ENCODE data around the gene CFAP210.
"Not testable (repeated sequence)": the region's sequence is repeated elsewhere in the genome, so short reads cannot be mapped to it uniquely, and the experiment has no call there.

CFAP210 gene

DNA sequence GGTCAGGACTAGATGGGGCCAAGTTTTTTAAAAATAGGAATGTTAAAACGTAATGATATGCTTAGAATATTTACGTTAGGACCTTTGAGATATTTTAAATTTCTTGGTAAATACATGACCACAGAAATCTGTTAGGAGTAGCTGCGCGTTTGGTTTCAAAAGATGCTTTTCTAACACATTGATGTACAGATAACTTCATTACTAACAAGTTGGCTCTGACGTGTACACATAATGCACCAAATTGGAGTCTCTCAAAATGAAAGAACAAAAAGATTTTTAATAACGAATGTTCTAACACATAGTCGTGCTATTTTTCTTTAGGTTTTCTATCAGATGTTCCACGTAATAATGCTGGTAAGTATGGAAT, 672 bp upstream of the CFAP210 start:
- peaks cover 33% of the 10 kb centered on the region for H3K36me3 Mint-ChIP-seq
- H3K4me1 Mint-ChIP-seq: peaks cover 12% of the 10 kb centered on the region
- no peak for ATAC-seq
- H3K9me3 Mint-ChIP-seq: peaks cover 4% of the 10 kb centered on the region
- DNase-seq (ENCODE audit: low spot score in 2 of 2): no peak
- peak overlapping the region; percentile 96 for H3K27ac Mint-ChIP-seq
- H3K4me3 Mint-ChIP-seq: peak overlapping the region; percentile 90

DNA sequence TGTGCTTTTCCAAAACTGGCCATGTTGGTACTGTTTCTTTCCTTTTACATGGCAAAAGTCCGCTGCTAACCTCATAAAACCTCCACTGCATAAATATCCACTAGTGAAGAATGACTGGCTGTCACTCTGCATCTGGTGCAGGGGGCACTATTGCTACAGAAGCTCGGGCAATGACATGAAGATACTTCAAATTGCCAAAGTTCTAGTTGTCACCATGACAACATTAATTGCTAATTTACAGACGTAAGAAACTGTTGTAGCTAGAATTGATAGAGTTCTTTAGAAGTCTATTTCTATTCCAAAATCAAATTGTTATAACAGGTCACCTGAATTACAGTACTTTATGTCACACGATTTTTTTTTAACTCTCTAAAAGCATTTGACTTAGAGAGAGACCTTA, 845 bp downstream of the CFAP210 start:
- Mint-ChIP-seq H3K9me3 (peaks cover 4% of the 10 kb centered on the region), H3K36me3 (peaks cover 26% of the 10 kb centered on the region), H3K4me1 (peaks cover 12% of the 10 kb centered on the region), H3K27ac (peak overlapping the region; percentile 96), H3K4me3 (peak overlapping the region; percentile 90)
- no peak for ATAC-seq
- DNase-seq (ENCODE audit: low spot score in 2 of 2): no peak

DNA sequence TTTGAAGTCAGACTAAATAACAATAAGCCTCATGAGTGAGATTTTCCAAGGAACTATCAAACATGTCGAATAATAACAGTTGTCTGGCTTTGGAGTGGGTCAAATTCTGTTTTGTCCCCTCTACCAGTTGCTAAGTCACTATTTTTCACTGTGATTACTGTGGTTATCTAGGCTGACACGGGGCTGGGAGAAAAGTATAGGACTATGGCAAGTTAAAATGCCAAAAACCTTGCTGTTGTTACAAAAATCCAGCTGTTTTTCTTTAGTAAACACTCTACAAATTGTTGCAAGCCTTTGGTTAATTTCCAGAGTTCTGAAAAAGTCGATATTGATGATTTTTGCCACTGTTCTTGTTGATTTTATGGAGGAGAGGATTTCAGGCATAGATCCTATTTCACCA, 1.5 kb downstream of the CFAP210 start:
- peaks cover 26% of the 10 kb centered on the region for H3K36me3 Mint-ChIP-seq
- H3K4me3 Mint-ChIP-seq: no peak overlapping the region
- peaks cover 4% of the 10 kb centered on the region for H3K9me3 Mint-ChIP-seq
- no peak for DNase-seq (ENCODE audit: low spot score in 2 of 2)
- ATAC-seq: no peak
- no peak overlapping the region for H3K27ac Mint-ChIP-seq
- H3K4me1 Mint-ChIP-seq: peaks cover 12% of the 10 kb centered on the region

DNA sequence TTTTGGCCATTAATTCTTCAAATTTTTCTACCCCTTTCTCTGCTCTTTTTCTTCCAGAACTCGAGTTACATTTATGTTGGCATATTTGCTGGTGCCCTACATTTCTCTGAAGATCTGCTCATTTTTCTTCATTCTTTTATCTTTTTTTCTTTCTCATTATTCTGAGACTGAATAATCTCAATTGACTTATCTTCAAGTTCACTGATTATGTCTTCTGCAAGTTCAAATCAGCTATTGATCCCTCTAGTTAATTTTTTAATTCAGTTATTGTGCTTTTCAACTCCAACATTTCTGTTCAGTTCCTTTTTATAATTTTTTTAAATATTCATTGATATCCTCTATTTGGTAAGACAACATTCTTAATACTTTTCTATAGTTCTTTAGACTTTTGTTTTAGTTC, 3.2 kb downstream of the CFAP210 start:
- DNase-seq (ENCODE audit: low spot score in 2 of 2) (no peak), ATAC-seq (no peak)
- peaks cover 4% of the 10 kb centered on the region for H3K9me3 Mint-ChIP-seq
- no peak overlapping the region for H3K27ac Mint-ChIP-seq
- peaks cover 12% of the 10 kb centered on the region for H3K4me1 Mint-ChIP-seq
- peaks cover 18% of the 10 kb centered on the region for H3K36me3 Mint-ChIP-seq
- no peak overlapping the region for H3K4me3 Mint-ChIP-seq

DNA sequence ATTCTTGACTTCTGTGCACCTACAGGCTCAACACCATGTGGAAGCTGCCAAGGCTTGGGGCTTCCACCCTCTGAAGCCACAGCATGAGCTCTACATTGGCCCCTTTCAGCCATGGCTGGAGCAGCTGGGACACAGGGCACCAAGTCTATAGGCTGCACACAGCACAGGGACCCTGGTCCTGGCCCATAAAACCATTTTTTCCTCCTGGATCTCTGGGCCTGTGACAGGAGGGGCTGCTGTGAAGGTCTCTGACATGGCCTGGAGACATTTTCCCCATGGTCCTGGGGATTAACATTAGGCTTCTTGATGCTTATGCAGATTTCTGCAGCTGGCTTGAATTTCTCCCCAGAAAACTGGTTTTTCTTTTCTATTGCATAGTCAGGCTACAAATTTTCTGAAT, 6.3 kb downstream of the CFAP210 start:
- not testable (repeated sequence) for ATAC-seq; H3K36me3 Mint-ChIP-seq; H3K4me3 Mint-ChIP-seq; H3K27ac Mint-ChIP-seq; DNase-seq (ENCODE audit: low spot score in 2 of 2); H3K9me3 Mint-ChIP-seq
- peaks cover 15% of the 10 kb centered on the region for H3K4me1 Mint-ChIP-seq

DNA sequence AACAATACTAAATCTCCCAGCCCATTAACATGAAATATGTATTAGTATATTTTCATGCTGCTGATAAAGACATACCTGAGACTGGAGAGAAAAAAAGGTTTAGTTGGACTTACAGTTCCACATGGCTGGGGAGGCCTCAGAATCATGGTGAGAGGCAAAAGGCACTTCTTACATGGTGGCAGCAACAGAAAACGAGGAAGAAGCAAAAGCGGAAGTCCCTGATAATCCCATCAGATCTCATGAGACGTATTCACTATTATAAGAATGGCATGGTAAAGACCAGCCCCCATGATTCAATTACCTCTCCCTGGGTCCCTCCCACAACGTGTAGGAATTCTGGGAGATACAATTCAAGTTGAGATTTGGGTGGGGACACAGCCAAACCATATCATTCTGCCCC, 7.4 kb downstream of the CFAP210 start:
- peaks cover 22% of the 10 kb centered on the region for H3K4me1 Mint-ChIP-seq
- not testable (repeated sequence) for H3K27ac Mint-ChIP-seq; H3K4me3 Mint-ChIP-seq; H3K9me3 Mint-ChIP-seq; H3K36me3 Mint-ChIP-seq; DNase-seq (ENCODE audit: low spot score in 2 of 2); ATAC-seq

DNA sequence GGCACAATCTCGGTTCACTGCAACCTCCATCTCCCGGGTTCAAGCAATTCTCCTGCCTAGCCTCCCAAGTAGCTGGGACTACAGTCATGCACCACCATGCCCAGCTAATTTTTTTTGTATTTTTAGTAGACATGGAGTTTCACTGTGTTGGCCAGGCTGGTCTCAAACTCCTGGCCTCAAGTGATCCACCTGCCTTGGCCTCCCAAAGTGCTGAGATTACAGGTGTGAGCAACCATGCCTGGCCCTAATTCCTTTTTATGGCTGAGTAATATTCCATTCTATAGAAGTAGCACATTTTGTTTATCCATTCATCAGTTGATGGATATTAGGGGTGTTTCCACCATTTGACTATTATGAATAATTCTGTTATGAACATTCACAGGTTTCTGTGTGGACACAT, 9.5 kb downstream of the CFAP210 start:
- H3K27ac Mint-ChIP-seq: not testable (repeated sequence)
- peaks cover 22% of the 10 kb centered on the region for H3K4me1 Mint-ChIP-seq

DNA sequence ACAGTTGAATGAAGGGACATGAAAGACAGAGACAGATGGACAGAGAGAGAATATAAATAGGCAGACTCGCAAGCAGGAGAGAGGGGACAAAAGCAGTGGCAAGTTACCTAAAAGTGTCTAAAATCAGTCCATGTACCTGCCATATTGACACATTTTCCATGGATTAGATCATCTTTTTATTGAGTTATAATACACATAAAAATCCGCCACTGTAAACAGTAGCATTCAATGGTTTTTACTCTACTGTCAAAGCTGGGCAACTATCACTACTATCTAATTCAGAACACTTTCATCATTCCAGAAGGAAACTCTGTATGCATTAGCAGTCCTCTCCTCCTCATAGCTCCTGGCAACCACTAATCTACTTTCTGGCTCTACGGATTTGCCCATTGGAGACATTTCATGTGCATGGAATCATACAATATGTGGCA, 10.1 kb downstream of the CFAP210 start:
- H3K4me3 Mint-ChIP-seq: no peak overlapping the region

More for the DNA sequence above, 9.5 kb downstream of the CFAP210 start:
- ATAC-seq; DNase-seq (ENCODE audit: low spot score in 2 of 2); H3K9me3 Mint-ChIP-seq; H3K36me3 Mint-ChIP-seq; H3K4me3 Mint-ChIP-seq: not testable (repeated sequence)

DNA sequence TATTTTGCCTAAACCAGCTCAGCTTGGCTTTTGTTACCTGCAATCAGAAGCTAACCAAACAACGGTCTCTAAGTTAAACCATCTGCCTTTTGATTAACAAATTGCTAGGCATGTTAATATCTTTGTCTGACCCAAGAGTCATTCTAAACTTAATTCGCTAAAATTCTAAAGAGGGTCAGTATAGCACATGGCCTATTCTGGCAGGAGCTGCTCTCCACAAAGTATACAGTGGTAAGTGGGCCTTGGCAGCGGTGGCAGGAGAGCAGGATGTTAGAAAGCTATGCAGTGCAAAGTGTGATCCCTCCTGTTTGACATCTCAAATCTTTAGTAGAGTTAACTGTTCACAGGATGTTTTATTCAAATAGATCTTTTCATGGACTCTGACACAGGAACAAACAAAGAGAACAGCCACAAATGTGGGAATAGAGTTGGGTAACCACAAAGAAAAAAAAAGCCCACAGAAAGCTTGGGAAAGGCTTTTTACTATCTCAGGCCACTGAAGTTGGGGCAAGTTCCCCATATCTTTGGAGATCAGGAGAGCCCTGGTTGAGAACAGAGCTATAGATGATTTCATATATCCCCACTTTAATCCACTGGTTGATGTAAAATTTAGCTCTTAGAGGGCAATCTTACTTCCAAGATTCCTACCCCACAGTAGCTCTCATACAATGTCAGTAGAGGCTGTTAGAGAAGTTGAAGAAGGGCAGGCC, 10.6 kb downstream of the CFAP210 start:
- H3K27ac Mint-ChIP-seq: peak overlapping the region; percentile 12
- H3K9me3 Mint-ChIP-seq: no peaks in the 10 kb centered on the region
- peak overlapping the region; percentile 25 for H3K4me3 Mint-ChIP-seq
- DNase-seq (ENCODE audit: low spot score in 2 of 2) (peak in 1 of 2 donors; percentile 72), ATAC-seq (peak; percentile 70)
- peaks cover 22% of the 10 kb centered on the region for H3K4me1 Mint-ChIP-seq
- peaks cover 7% of the 10 kb centered on the region for H3K36me3 Mint-ChIP-seq

More for the DNA sequence above, 10.1 kb downstream of the CFAP210 start:
- H3K27ac Mint-ChIP-seq: peak overlapping the region; percentile 12
- DNase-seq (ENCODE audit: low spot score in 2 of 2): no peak
- H3K36me3 Mint-ChIP-seq: peaks cover 7% of the 10 kb centered on the region
- H3K9me3 Mint-ChIP-seq: no peaks in the 10 kb centered on the region
- peaks cover 22% of the 10 kb centered on the region for H3K4me1 Mint-ChIP-seq
- no peak for ATAC-seq

DNA sequence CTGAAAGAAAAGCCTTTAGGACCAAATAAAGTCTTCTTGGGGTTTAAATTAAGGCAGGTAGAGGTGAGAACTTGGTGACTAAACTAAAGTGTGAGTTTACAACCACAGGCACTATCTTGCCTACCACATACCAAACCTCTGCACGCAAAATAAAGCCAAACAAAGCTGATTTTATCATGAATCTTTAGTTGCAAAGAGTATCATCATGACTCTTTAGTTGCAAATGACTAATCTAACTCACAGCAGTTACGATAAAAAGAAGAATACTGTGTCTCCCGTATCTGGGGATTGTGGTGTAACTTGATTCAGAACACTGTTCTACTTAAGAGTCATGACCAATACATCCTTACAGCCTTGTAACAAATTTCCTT, 11.2 kb downstream of the CFAP210 start:
- ATAC-seq (peak; percentile 100), DNase-seq (ENCODE audit: low spot score in 2 of 2) (peak; percentile 22 to 77)
- Mint-ChIP-seq H3K4me3 (peak overlapping the region; percentile 25), H3K36me3 (peaks cover 7% of the 10 kb centered on the region), H3K9me3 (no peaks in the 10 kb centered on the region), H3K4me1 (peaks cover 22% of the 10 kb centered on the region), H3K27ac (peak overlapping the region; percentile 12)

DNA sequence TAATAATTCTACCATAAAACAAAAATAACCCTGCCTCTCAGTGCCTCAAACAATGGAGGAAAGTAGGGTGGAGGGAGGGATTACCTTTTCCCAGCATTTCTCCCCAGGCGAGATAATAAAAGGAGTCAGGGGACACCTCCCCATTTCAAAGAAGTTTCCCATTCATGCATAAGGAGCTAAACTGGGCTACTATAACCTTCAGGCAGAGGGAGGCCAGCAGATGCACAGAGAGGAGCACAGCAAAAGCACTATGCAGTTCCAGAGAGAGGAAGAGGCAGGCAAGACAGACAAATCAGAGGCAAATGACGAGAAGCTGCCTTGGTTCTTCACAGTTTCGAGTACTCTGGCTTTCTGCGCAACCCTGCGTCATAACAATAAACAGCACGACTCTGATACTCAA, 17.4 kb downstream of the CFAP210 start:
- Mint-ChIP-seq H3K4me1 (no peaks in the 10 kb centered on the region), H3K4me3 (no peak overlapping the region), H3K27ac (no peak overlapping the region), H3K9me3 (no peaks in the 10 kb centered on the region), H3K36me3 (no peaks in the 10 kb centered on the region)
- DNase-seq (ENCODE audit: low spot score in 2 of 2) (no peak), ATAC-seq (no peak)

DNA sequence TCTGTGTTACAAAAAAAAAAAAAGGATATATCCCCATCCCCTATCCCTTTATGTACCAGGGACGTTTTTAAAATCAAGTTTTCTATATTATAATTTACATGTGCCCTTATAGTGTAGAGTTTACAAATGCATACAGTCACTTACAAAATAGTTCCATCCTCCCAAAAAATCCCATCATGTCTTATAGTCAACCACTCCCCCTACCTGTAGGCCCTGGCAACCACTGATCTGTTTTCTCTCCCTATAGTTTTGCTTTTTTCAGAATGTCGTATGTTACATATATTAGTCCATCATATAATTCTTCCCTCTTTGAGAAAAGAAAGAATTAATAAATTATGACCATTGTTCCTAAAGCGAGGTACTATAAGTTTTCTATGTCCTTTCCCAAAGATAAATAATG, 17.8 kb downstream of the CFAP210 start:
- no peak overlapping the region for H3K4me3 Mint-ChIP-seq
- no peaks in the 10 kb centered on the region for H3K9me3 Mint-ChIP-seq
- ATAC-seq: no peak
- H3K4me1 Mint-ChIP-seq: no peaks in the 10 kb centered on the region
- no peaks in the 10 kb centered on the region for H3K36me3 Mint-ChIP-seq
- no peak for DNase-seq (ENCODE audit: low spot score in 2 of 2)
- no peak overlapping the region for H3K27ac Mint-ChIP-seq

DNA sequence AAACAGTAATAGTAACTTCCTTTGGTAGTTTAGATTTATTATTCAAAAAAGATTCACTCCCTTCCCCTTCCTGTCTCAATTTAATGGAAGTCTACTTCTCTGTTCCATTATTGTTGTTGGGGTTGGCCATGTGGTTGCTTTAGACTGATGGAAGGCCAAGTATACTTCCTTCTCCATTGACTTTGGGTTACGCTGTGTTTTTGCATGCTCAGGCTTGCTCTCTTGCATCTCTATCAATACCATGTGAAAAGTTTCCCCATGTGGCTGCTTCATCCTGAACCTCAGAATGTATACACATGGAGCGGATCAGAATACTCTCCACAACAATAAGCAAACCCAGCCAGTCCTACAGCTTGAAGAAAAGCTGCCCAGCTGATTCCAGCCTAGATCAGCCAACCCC, 20.3 kb downstream of the CFAP210 start:
- ATAC-seq (no peak), DNase-seq (ENCODE audit: low spot score in 2 of 2) (no peak)
- H3K9me3 Mint-ChIP-seq: no peaks in the 10 kb centered on the region
- H3K4me3 Mint-ChIP-seq: no peak overlapping the region
- no peak overlapping the region for H3K27ac Mint-ChIP-seq
- H3K4me1 Mint-ChIP-seq: no peaks in the 10 kb centered on the region
- no peaks in the 10 kb centered on the region for H3K36me3 Mint-ChIP-seq

DNA sequence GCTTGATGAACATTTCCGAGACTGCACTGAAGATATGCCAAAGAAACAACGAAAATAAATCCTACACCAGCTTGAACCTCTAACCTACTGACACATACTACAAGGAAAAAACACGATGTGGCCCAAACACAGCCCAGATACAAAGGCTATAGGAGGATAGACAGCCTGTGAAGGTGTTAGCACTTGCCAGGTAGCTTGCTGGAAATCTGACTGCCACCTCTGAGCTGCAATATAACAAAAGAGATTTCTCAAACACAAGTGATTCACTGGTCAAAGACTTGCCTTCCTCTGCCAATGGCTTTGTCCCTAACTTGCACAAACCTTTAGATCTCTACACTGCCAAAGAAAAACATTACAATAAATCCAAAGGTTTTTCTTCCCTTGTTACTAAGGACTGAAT, 21.1 kb downstream of the CFAP210 start:
- H3K4me1 Mint-ChIP-seq: no peaks in the 10 kb centered on the region
- H3K9me3 Mint-ChIP-seq: no peaks in the 10 kb centered on the region
- no peak overlapping the region for H3K4me3 Mint-ChIP-seq
- no peaks in the 10 kb centered on the region for H3K36me3 Mint-ChIP-seq
- ATAC-seq (no peak), DNase-seq (ENCODE audit: low spot score in 2 of 2) (no peak)
- H3K27ac Mint-ChIP-seq: no peak overlapping the region

DNA sequence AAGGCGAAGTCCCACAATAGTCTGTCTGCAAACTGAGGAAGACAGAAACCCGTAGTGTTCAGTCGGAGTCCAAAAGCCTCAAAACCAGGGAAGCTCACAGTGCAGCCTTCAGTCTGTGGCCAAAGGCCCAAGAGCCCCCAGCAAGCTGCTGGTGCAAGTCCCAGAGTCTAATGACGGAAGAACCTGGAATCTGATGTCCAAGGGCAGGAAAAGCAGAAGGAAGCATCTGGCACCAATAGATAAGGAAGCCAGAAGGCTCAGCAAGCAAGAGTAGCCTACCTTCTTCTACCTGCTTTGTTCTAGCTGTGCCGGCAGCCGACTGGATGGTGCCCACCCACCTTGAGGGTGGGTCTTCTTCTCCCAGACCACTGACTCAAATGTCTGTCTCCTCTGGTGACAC, 21.8 kb downstream of the CFAP210 start:
- DNase-seq (ENCODE audit: low spot score in 2 of 2) (no peak), ATAC-seq (no peak)
- Mint-ChIP-seq H3K36me3 (no peaks in the 10 kb centered on the region), H3K27ac (no peak overlapping the region), H3K4me3 (no peak overlapping the region), H3K9me3 (no peaks in the 10 kb centered on the region), H3K4me1 (no peaks in the 10 kb centered on the region)

DNA sequence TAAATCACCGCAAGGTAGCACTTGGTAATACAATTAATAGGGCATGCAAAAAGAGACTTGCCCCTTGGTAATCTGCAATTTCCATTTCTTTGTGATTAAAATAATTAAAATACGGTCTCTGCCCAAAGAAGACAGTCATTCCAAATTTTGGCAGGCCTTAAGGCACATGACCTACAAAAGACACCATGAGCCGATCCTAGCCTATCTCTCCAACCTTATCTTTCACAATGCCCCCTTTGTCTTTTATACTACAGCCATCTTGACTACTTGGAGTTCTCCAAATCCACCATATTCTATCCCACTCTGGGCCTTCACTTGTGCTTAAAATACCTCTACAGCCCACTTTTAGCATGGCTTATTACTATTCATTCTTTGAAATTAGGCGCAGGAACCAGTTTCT, 23.3 kb downstream of the CFAP210 start:
- no peak overlapping the region for H3K4me3 Mint-ChIP-seq
- H3K4me1 Mint-ChIP-seq: no peaks in the 10 kb centered on the region
- H3K36me3 Mint-ChIP-seq: no peaks in the 10 kb centered on the region
- no peaks in the 10 kb centered on the region for H3K9me3 Mint-ChIP-seq
- DNase-seq (ENCODE audit: low spot score in 2 of 2) (no peak), ATAC-seq (no peak)
- H3K27ac Mint-ChIP-seq: no peak overlapping the region
